SK-N-SH (cell line): ENCODE results near the gene PYGB. TPM values are rescaled to one million over a fixed set of nuclear protein-coding genes. Genes with fewer than 3 reads are reported as not detected.
"Not testable (repeated sequence)": the region's sequence is repeated elsewhere in the genome, so short reads cannot be mapped to it uniquely, and the experiment has no call there.

Source experiments
- CTCF ChIA-PET: fragments of 300-600, 350-600 bp; formaldehyde crosslinking; extraction: SDS; loops from one replicate; lab custom pipeline; 2021; lab: Yijun Ruan, JAX
- POLR2A ChIA-PET: fragments of 350-600 bp; sonication (Branson Sonifier 250); formaldehyde crosslinking; extraction: SDS; loops from one replicate; lab custom pipeline; 2020; ENCODE audit warnings: antibody characterized with exemption, inconsistent platforms; lab: Yijun Ruan, JAX
- DNase-seq: peaks from one replicate; pipeline ENCODE4 v3.0.0; 2012
- H2AFZ ChIP-seq: fragments of 200-600 bp; sonication (generic); 2 replicates; pipeline ENCODE4 v1.8.1; 2016; ENCODE audit warnings: antibody characterized with exemption, mild to moderate bottlenecking, low read depth
- H3F3A ChIP-seq: fragments of 200-600 bp; sonication (generic); replicated peaks from 2 replicates; pipeline ENCODE3; 2016; ENCODE audit warnings: antibody characterized with exemption, mild to moderate bottlenecking; ENCODE audit not compliant: insufficient read depth
- H3K27ac ChIP-seq, 2 experiments: fragments of 200-500 bp in 1 of 2; fragments of 200-600 bp in 1 of 2; sonication (Bioruptor generic) in 1 of 2; sonication (generic), shearing (Covaris generic) in 1 of 2; 2 replicates each; pipeline versions ENCODE4 v1.5.1 to v1.6.1; 2014 to 2016; ENCODE audit warnings: low read depth in 2 of 2, inconsistent platforms in 1 of 2, low read length in 1 of 2, mild to moderate bottlenecking in 1 of 2, mixed read lengths in 1 of 2
- H3K27me3 ChIP-seq: fragments of 200-600 bp; sonication (generic), shearing (Covaris generic); 2 replicates; pipeline ENCODE4 v1.6.1; 2016; ENCODE audit warnings: mixed run types; ENCODE audit not compliant: insufficient read depth
- H3K36me3 ChIP-seq, 2 experiments: fragments of 200-500 bp in 1 of 2; fragments of 200-600 bp in 1 of 2; sonication (Bioruptor generic) in 1 of 2; sonication (generic) in 1 of 2; replicated peaks in 1 of 2; 2 replicates each; pipeline versions ENCODE3 to v1.5.1; 2014 to 2016; ENCODE audit warnings: low read length in 1 of 2, mild to moderate bottlenecking in 1 of 2; ENCODE audit not compliant: insufficient read depth in 2 of 2, control insufficient read depth in 1 of 2
- H3K4me1 ChIP-seq, 2 experiments: fragments of 200-500 bp in 1 of 2; fragments of 200-600 bp in 1 of 2; sonication (Bioruptor generic) in 1 of 2; sonication (generic), shearing (Covaris generic) in 1 of 2; 2 replicates each; pipeline versions ENCODE4 v1.5.1 to v1.6.1; 2014 to 2016; ENCODE audit warnings: low read depth in 1 of 2, low read length in 1 of 2, mixed run types in 1 of 2; ENCODE audit not compliant: insufficient read depth in 2 of 2, control insufficient read depth in 1 of 2
- H3K4me2 ChIP-seq: fragments of 200-600 bp; sonication (generic), shearing (Covaris generic); 2 replicates; pipeline ENCODE4 v1.6.1; 2017; ENCODE audit warnings: mixed run types
- H3K4me3 ChIP-seq, 2 experiments: fragments of 200-500 bp in 1 of 2; fragments of 200-600 bp in 1 of 2; sonication (Bioruptor generic) in 1 of 2; sonication (generic), shearing (Covaris generic) in 1 of 2; 2 replicates each; pipeline versions ENCODE4 v1.5.1 to v1.8.1; 2014 to 2016; ENCODE audit warnings: low read depth in 2 of 2, inconsistent platforms in 1 of 2, low read length in 1 of 2, mild to moderate bottlenecking in 1 of 2, mixed read lengths in 1 of 2, moderate library complexity in 1 of 2
- H3K79me2 ChIP-seq: fragments of 200-600 bp; sonication (generic); 2 replicates; pipeline ENCODE4 v1.8.1; 2017; ENCODE audit warnings: mild to moderate bottlenecking; ENCODE audit not compliant: insufficient read depth
- H3K9ac ChIP-seq: fragments of 200-600 bp; sonication (generic); 2 replicates; pipeline ENCODE4 v1.6.1; 2017; ENCODE audit warnings: mixed run types
- H3K9me2 ChIP-seq: fragments of 200-600 bp; sonication (generic); 2 replicates; pipeline ENCODE4 v1.6.1; 2017; ENCODE audit warnings: mixed run types
- H3K9me3 ChIP-seq: fragments of 200-600 bp; sonication (generic); 2 replicates; pipeline ENCODE4 v1.6.1; 2017; ENCODE audit warnings: mixed run types, mild to moderate bottlenecking, moderate library complexity
- H4K20me1 ChIP-seq: fragments of 200-600 bp; sonication (generic); 2 replicates; pipeline ENCODE4 v1.6.1; 2017; ENCODE audit warnings: mild to moderate bottlenecking, mixed run types; ENCODE audit not compliant: insufficient read depth
- ELF1 ChIP-seq: IDR thresholded peaks from 2 replicates; pipeline ENCODE4 v1.4.0; 2012
- EP300 ChIP-seq, 2 experiments: IDR thresholded peaks; 2 replicates each; pipeline versions ENCODE4 v1.4.0 to v1.6.1; 2012; ENCODE audit warnings: borderline replicate concordance in 1 of 2, low read depth in 1 of 2, low read length in 1 of 2
- JUND ChIP-seq: IDR thresholded peaks from 2 replicates; pipeline ENCODE4 v1.4.0; 2012
- NFIC ChIP-seq: IDR thresholded peaks from 2 replicates; pipeline ENCODE4 v1.4.0; 2012; ENCODE audit warnings: borderline replicate concordance
- RAD21 ChIP-seq: IDR thresholded peaks from 2 replicates; pipeline ENCODE4 v1.6.1; 2012; ENCODE audit warnings: mild to moderate bottlenecking, low read length
- RCOR1 ChIP-seq: fragments of 150-350 bp; IDR thresholded peaks from 2 replicates; pipeline ENCODE4 v1.6.1; 2017; ENCODE audit warnings: antibody characterized with exemption, low read length
- WGBS: methylation state at CpG from one replicate; pipeline ENCODE4 v1.1.6; 2017; ENCODE audit warnings: low lambda C conversion rate; 5-methylcytosine and 5-hydroxymethylcytosine counted together
- polyA plus RNA-seq, 3 experiments: library from polyadenylated mRNA; depleted of rRNA; stranded (reverse); fragments of >200 nt; gene quantifications; 2 replicates each; pipeline ENCODE4 v1.2.3, GENCODE V29; 2012
- TF ChIP-seq, protein P1 (sequence below): IDR thresholded peaks from 2 replicates; pipeline ENCODE4 v1.4.0; 2012; ENCODE audit warnings: low read depth, borderline replicate concordance
- TF ChIP-seq, protein P2 (sequence below): IDR thresholded peaks from 2 replicates; pipeline ENCODE4 v1.4.0; 2012; ENCODE audit warnings: low read depth, borderline replicate concordance

Gene PYGB
- polyA plus RNA-seq, 1 of the 3 experiments (the other 2 are of a cell fraction): 35.8 TPM

DNA sequence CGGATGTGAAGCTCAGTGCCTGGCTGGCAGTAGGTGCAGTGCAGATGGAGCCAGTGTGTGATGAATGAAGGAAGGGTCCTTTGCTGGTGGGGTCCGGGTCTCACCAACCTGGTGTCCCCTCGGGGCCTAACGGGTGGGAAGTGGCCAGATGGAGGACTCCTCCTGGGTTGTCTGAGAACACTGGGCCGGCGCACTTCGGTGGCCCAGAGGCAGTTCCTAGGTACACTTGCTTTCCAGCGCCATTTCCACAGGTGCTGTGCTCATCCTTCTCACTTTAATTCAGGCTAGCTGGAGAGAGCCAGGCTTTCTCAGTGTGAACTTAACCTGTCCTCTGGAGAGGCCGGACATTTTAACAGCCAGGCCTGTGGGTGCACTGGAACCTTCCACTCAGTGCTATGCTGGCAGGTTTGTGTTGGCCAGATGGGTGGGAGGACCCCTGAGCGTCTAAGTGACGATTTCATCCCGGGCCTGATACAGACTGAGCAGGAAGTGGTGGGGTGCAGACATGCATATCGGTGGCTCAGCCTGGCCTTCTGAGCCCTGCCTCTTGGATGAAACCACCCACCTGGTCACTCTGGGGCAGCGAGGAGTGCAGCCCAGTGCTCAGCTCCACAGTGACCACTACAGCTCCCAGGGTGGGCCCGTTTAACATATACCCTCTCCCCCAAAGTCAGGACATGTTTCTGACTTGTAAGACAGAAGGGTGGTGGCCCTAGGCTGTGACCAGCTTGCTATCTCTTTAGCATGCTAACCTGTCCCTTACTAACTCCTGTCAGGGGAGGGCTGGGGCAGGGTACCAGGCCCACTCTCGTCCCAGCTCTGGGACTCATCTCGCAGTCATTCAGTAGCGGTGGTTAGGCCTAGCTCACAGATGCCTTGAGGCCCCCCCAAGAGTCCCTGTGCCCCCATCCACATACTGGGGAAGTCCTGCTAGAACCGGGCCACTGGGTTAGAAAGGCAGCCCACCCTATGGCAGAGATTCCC lies 8.2 kb upstream of the PYGB start (continued):
- TF ChIP-seq, protein P1, sequence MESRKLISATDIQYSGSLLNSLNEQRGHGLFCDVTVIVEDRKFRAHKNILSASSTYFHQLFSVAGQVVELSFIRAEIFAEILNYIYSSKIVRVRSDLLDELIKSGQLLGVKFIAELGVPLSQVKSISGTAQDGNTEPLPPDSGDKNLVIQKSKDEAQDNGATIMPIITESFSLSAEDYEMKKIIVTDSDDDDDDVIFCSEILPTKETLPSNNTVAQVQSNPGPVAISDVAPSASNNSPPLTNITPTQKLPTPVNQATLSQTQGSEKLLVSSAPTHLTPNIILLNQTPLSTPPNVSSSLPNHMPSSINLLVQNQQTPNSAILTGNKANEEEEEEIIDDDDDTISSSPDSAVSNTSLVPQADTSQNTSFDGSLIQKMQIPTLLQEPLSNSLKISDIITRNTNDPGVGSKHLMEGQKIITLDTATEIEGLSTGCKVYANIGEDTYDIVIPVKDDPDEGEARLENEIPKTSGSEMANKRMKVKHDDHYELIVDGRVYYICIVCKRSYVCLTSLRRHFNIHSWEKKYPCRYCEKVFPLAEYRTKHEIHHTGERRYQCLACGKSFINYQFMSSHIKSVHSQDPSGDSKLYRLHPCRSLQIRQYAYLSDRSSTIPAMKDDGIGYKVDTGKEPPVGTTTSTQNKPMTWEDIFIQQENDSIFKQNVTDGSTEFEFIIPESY: no peak
- TF ChIP-seq, all 33 proteins: peak for 0

DNA sequence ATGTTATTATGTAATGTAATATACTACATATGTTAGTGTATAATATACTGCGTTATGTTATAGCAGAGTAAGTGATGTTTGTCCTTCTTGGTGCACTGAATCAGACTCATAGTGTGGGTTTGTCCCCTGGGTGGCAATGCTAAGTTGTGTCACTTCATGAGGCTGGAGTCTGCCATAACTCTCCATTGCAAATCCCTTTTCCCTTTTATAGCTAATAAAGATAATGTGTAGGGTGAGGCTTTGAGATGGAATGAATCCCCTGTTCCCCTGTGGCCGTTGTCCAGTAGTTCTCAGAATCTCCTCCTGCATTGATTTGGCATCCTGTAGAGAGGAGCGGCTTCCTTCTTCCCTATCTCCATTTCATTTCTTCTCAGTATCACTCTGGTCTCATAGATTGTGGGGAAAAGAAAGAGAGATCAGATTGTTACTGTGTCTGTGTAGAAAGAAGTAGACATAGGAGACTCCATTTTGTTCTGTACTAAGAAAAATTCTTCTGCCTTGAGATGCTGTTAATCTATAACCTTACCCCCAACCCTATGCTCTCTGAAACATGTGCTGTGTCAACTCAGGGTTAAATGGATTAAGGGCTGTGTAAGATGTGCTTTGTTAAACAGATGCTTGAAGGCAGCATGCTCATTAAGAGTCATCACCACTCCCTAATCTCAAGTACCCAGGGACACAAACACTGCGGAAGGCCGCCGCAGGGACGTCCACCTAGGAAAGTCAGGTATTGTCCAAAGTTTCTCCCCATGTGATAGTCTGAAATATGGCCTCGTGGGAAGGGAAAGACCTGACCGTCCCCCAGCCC lies 6.8 kb upstream of the PYGB start:
- DNase-seq, H3K79me2 ChIP-seq, H3K27me3 ChIP-seq, H4K20me1 ChIP-seq, H3K9ac ChIP-seq, CTCF ChIA-PET, POLR2A ChIA-PET, H3K4me2 ChIP-seq, H3K27ac ChIP-seq, H3K9me2 ChIP-seq, H3K36me3 ChIP-seq, H3K9me3 ChIP-seq, H2AFZ ChIP-seq, H3K4me3 ChIP-seq: not testable (repeated sequence)
- peaks cover 20% of the 10 kb centered on the region for H3F3A ChIP-seq
- H3K4me1 ChIP-seq: peaks cover 6 to 15% of the 10 kb centered on the region in 2 experiments; a peak in 3 of 4 replicates
- WGBS: 88% methylated on average over 9 of the region's 9 CpGs

DNA sequence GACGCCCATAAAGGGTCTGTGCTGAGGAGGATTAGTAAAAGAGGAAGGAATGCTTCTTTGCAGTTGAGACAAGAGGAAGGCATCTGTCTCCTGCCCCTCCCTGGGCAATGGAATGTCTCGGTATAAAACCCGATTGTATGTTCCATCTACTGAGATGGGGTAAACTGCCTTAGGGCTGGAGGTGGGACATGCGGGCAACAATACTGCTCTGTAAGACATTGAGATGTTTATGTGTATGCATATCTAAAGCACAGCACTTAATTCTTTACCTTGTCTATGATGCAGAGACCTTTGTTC lies 6.3 kb upstream of the PYGB start:
- H3K9me3 ChIP-seq, H3K27ac ChIP-seq, H3K9ac ChIP-seq, H2AFZ ChIP-seq, H3K27me3 ChIP-seq, DNase-seq, H3K36me3 ChIP-seq, H3K4me2 ChIP-seq, POLR2A ChIA-PET, H3K4me3 ChIP-seq, H3K9me2 ChIP-seq, H4K20me1 ChIP-seq, H3K79me2 ChIP-seq: not testable (repeated sequence)
- WGBS: 75% methylated on average over 4 of the region's 4 CpGs
- CTCF ChIA-PET: interaction anchor here (1.6 kb wide), 1 partner anchor 53 kb away, joined by 4 read pairs; no protein-coding TSS in a partner anchor
- H3K4me1 ChIP-seq: peaks cover 11 to 15% of the 10 kb centered on the region in 2 experiments; a peak in 3 of 4 replicates
- H3F3A ChIP-seq: peaks cover 19% of the 10 kb centered on the region

DNA sequence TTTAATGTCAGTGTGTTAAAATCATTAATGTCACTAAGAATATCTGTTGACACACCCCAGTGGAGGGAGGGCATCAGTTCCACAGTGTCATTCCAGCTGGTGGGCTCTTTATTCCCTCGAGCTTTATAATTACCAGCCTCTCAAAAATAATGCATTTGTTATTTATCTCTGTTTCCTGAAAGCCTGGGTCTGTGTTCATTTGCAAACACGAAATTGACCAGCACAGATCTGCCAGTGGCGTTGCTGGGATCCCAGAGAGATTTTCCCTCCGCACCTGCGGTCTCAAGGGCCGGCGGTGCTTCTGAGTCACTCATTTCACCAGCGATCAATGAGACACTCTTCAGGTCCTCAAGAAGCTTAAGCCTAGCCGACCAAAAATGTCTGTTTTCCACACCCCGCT lies 5.7 kb upstream of the PYGB start:
- Histone ChIP-seq H3K4me3 (no peak overlapping the region), H3K9me2 (no peaks in the 10 kb centered on the region), H3K36me3 (peaks cover 0 to 4% of the 10 kb centered on the region in 2 experiments), H3F3A (peaks cover 19% of the 10 kb centered on the region), H3K27ac (no peak overlapping the region), H3K9ac (no peak overlapping the region), H3K4me1 (peaks cover 15 to 17% of the 10 kb centered on the region in 2 experiments; a peak in 3 of 4 replicates), H3K4me2 (no peak overlapping the region), H3K27me3 (no peaks in the 10 kb centered on the region), H3K9me3 (no peaks in the 10 kb centered on the region), H3K79me2 (no peaks in the 10 kb centered on the region), H4K20me1 (no peaks in the 10 kb centered on the region), H2AFZ (no peak overlapping the region)
- ChIA-PET POLR2A (no interaction called here), CTCF (interaction anchor here (1.2 to 1.6 kb wide), 2 partner anchors 9 to 53 kb away, joined by 3 to 4 read pairs; no protein-coding TSS in a partner anchor)
- peak; percentile 52 for DNase-seq
- WGBS: 81% methylated on average over 10 of the region's 10 CpGs
- no peak for TF ChIP-seq JUND
- TF ChIP-seq NFIC: no peak
- peak in 1 of 2 experiments; percentile 33; a peak in 1 of 4 replicates for TF ChIP-seq EP300 (IDR thresholded peaks at IDR 0.05; ENCODE audit: borderline replicate concordance in 1 of 2, low read depth in 1 of 2, low read length in 1 of 2)
- TF ChIP-seq RAD21: no peak
- TF ChIP-seq ELF1: no peak
- TF ChIP-seq RCOR1: 0 out of 2 replicates have a peak, but pooled peaks have one; percentile 16
- TF ChIP-seq, protein P2, sequence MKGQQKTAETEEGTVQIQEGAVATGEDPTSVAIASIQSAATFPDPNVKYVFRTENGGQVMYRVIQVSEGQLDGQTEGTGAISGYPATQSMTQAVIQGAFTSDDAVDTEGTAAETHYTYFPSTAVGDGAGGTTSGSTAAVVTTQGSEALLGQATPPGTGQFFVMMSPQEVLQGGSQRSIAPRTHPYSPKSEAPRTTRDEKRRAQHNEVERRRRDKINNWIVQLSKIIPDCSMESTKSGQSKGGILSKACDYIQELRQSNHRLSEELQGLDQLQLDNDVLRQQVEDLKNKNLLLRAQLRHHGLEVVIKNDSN: no peak
